HCT116 (cell line): ENCODE measurements around the gene ROCK2. TPM values are rescaled to one million over a fixed set of nuclear protein-coding genes. Genes with fewer than 3 reads are reported as not detected.
"Not testable (repeated sequence)": the region's sequence is repeated elsewhere in the genome, so short reads cannot be mapped to it uniquely, and the experiment has no call there.

ENCODE experiments used
- ATAC-seq: fragments of 200-7000 bp; cut with Tn5 transposase; 2 replicates; pipeline ENCODE4 v1.9.1; 2020; ENCODE audit warnings: mild to moderate bottlenecking, moderate library complexity
- BruUV-seq: library from RNA; stranded (reverse); fragments of 400-500 nt; replicated peaks from 2 replicates; lab custom pipeline; 2021; lab: Mats Ljungman, UMichigan
- CTCF ChIA-PET: fragments of 300-600 bp; sonication (Branson Sonifier 250); formaldehyde crosslinking; loops from one replicate; lab custom pipeline; 2021; ENCODE audit warnings: antibody characterized with exemption; lab: Charles Lee
- POLR2A ChIA-PET: fragments of 300-600, 350-600 bp; sonication (Branson Sonifier 250); formaldehyde crosslinking; loops from one replicate; lab custom pipeline; 2021; ENCODE audit warnings: antibody characterized with exemption; lab: Charles Lee
- RAD21 ChIA-PET, 2 experiments: fragments of 300-600 bp; sonication (Branson Sonifier 250); formaldehyde crosslinking; loops; one replicate each; lab custom pipeline; 2023; ENCODE audit warnings: low total read pairs in 2 of 2; ENCODE audit not compliant: uncharacterized antibody in 2 of 2, unreplicated experiment in 2 of 2, low non-redundant PET in 1 of 2; lab: Charles Lee
- DNase-seq: peaks from one replicate; pipeline ENCODE4 v3.0.0-alpha.2; 2010; ENCODE audit warnings: low read depth, low spot score
- H2AFZ ChIP-seq: fragments of 200-600 bp; shearing (Covaris generic), sonication (generic); 2 replicates; pipeline ENCODE4 v1.6.1; 2017; ENCODE audit warnings: low read depth, mixed run types, mixed read lengths, antibody characterized with exemption, low read length; ENCODE audit not compliant: poor library complexity, severe bottlenecking
- H3K27ac ChIP-seq: 2 replicates; pipeline ENCODE4 v1.5.1; 2012; ENCODE audit warnings: low read depth, low read length
- H3K27me3 ChIP-seq: fragments of 200-600 bp; sonication (generic); 2 replicates; pipeline ENCODE4 v1.6.1; 2016; ENCODE audit warnings: mixed run types, low read length, mixed read lengths; ENCODE audit not compliant: insufficient read depth
- H3K36me3 ChIP-seq, 2 experiments: fragments of 200-500 bp in 1 of 2; fragments of 200-600 bp in 1 of 2; sonication (Bioruptor generic) in 1 of 2; sonication (generic) in 1 of 2; 2 replicates each; pipeline versions ENCODE4 v1.5.1 to v1.6.1; 2014 to 2016; ENCODE audit warnings: low read length in 2 of 2, inconsistent platforms in 1 of 2, mixed read lengths in 1 of 2, mixed run types in 1 of 2; ENCODE audit not compliant: insufficient read depth in 2 of 2, control insufficient read depth in 1 of 2
- H3K4me1 ChIP-seq, 2 experiments: fragments of 200-600 bp in 1 of 2; sonication (generic) in 1 of 2; 2 replicates each; pipeline versions ENCODE4 v1.5.1 to v1.6.1; 2012 to 2017; ENCODE audit warnings: low read length in 2 of 2, inconsistent platforms in 1 of 2, mild to moderate bottlenecking in 1 of 2, mixed read lengths in 1 of 2, mixed run types in 1 of 2, moderate library complexity in 1 of 2; ENCODE audit not compliant: insufficient read depth in 2 of 2, control insufficient read depth in 1 of 2
- H3K4me2 ChIP-seq: fragments of 200-600 bp; sonication (generic); 2 replicates; pipeline ENCODE4 v1.6.1; 2017; ENCODE audit warnings: mixed run types, low read length, mixed read lengths
- H3K4me3 ChIP-seq, 2 experiments: fragments of 200-600 bp in 1 of 2; sonication (generic) in 1 of 2; replicated peaks in 1 of 2; 2 replicates each; pipeline ENCODE4 v1.5.1; 2011 to 2016; ENCODE audit warnings: low read length in 2 of 2, control low read depth in 1 of 2, low read depth in 1 of 2, mild to moderate bottlenecking in 1 of 2, mixed read lengths in 1 of 2, mixed run types in 1 of 2
- H3K79me2 ChIP-seq: fragments of 200-600 bp; sonication (generic); 2 replicates; pipeline ENCODE4 v1.6.1; 2017; ENCODE audit warnings: mild to moderate bottlenecking, mixed run types, low read length, moderate library complexity, mixed read lengths; ENCODE audit not compliant: insufficient read depth
- H3K9ac ChIP-seq: fragments of 200-600 bp; sonication (generic); 2 replicates; pipeline ENCODE4 v1.6.1; 2016; ENCODE audit warnings: low read length, mixed read lengths
- H3K9me2 ChIP-seq: fragments of 200-600 bp; sonication (generic), shearing (Covaris generic); 2 replicates; pipeline ENCODE4 v1.6.1; 2017; ENCODE audit warnings: mixed run types, mild to moderate bottlenecking, moderate library complexity; ENCODE audit not compliant: insufficient read depth
- H3K9me3 ChIP-seq, 2 experiments: fragments of 200-500 bp in 1 of 2; fragments of 200-600 bp in 1 of 2; sonication (Bioruptor generic) in 1 of 2; sonication (generic) in 1 of 2; 2 replicates each; pipeline ENCODE4 v1.6.1; 2014 to 2017; ENCODE audit warnings: low read length in 2 of 2, mixed read lengths in 2 of 2, inconsistent platforms in 1 of 2, low read depth in 1 of 2, mild to moderate bottlenecking in 1 of 2, mixed run types in 1 of 2, moderate library complexity in 1 of 2; ENCODE audit not compliant: control insufficient read depth in 1 of 2, insufficient read depth in 1 of 2
- H4K20me1 ChIP-seq: fragments of 200-600 bp; sonication (generic), shearing (Covaris generic); 2 replicates; pipeline ENCODE4 v1.6.1; 2017; ENCODE audit warnings: mixed run types, mild to moderate bottlenecking, moderate library complexity; ENCODE audit not compliant: insufficient read depth
- ATF3 ChIP-seq: IDR thresholded peaks from 2 replicates; pipeline ENCODE4 v1.6.1; 2012
- CBX3 ChIP-seq: IDR thresholded peaks from 2 replicates; pipeline ENCODE4 v1.6.1; 2012; ENCODE audit warnings: low read depth
- EGR1 ChIP-seq: IDR thresholded peaks from 2 replicates; pipeline ENCODE4 v1.6.1; 2012; ENCODE audit warnings: low read depth
- ELF1 ChIP-seq: IDR thresholded peaks from 2 replicates; pipeline ENCODE4 v1.6.1; 2012; ENCODE audit warnings: low read depth, borderline replicate concordance
- EZH2phosphoT487 ChIP-seq: fragments of 200-600 bp; IDR thresholded peaks from 2 replicates; pipeline ENCODE4 v1.6.1; 2018; ENCODE audit warnings: antibody characterized with exemption, borderline replicate concordance
- FOSL1 ChIP-seq: IDR thresholded peaks from 2 replicates; pipeline ENCODE4 v1.6.1; 2012; ENCODE audit warnings: low read depth
- REST ChIP-seq: IDR thresholded peaks from 2 replicates; pipeline ENCODE4 v1.6.1; 2012; ENCODE audit warnings: low read depth
- SP1 ChIP-seq: IDR thresholded peaks from 2 replicates; pipeline ENCODE4 v1.6.1; 2012; ENCODE audit warnings: low read depth
- YY1 ChIP-seq: IDR thresholded peaks from 2 replicates; pipeline ENCODE4 v1.6.1; 2011; ENCODE audit warnings: low read length, low read depth, moderate library complexity, mild to moderate bottlenecking; ENCODE audit not compliant: insufficient replicate concordance; ENCODE audit errors: extremely low read depth
- ZBTB33 ChIP-seq: IDR thresholded peaks from 2 replicates; pipeline ENCODE4 v1.6.1; 2011; ENCODE audit warnings: mild to moderate bottlenecking, low read length, moderate library complexity; ENCODE audit not compliant: insufficient replicate concordance; ENCODE audit errors: extremely low read depth
- ZNF274 ChIP-seq: fragments of 200-500 bp; sonication (Bioruptor generic); IDR thresholded peaks from 2 replicates; pipeline ENCODE4 v1.6.1; 2014; ENCODE audit warnings: mild to moderate bottlenecking, low read depth, low read length, inconsistent platforms
- intact Hi-C: fragments of 100-400 bp; cut with micrococcal nuclease; formaldehyde crosslinking; loops from 2 replicates; pipeline ENCODE4 v1.10.0; 2022
- total RNA-seq: library from RNA; stranded (reverse); gene quantifications from one replicate; pipeline ENCODE4 v1.2.1, GENCODE V29; 2021; ENCODE audit not compliant: unreplicated experiment

ROCK2 gene
- total RNA-seq, 1 experiment from 2014 or later: 48.0 TPM

GRCh38 chr2:11166476-11166875, 178.0 kb downstream of the ROCK2 start:
- CTCF ChIA-PET: no interaction called here
- no peaks in the 10 kb centered on the region for H3K27me3 ChIP-seq
- no peak for TF ChIP-seq ELF1
- no peak for TF ChIP-seq ZBTB33
- TF ChIP-seq EZH2phosphoT487: no peak
- TF ChIP-seq CBX3: no peak
- TF ChIP-seq REST: no peak
- no peak for TF ChIP-seq SP1
- TF ChIP-seq YY1: no peak
- TF ChIP-seq EGR1: no peak
- TF ChIP-seq ZNF274: no peak
- TF ChIP-seq FOSL1: no peak
- no peak for TF ChIP-seq ATF3
- POLR2A ChIA-PET: no interaction called here
- H2AFZ ChIP-seq: no peak overlapping the region
- H3K9ac ChIP-seq: no peak overlapping the region
- RAD21 ChIA-PET: no interaction called here
- ATAC-seq (no peak), DNase-seq (no peak)
- no peaks in the 10 kb centered on the region for H3K36me3 ChIP-seq
- no TSS peak for BruUV-seq
- no peak overlapping the region for H3K4me3 ChIP-seq
- no peaks in the 10 kb centered on the region for H3K9me3 ChIP-seq
- no peak overlapping the region for H3K27ac ChIP-seq
- H3K4me1 ChIP-seq: no peaks in the 10 kb centered on the region
- H3K9me2 ChIP-seq: no peaks in the 10 kb centered on the region
- H4K20me1 ChIP-seq: no peaks in the 10 kb centered on the region
- H3K4me2 ChIP-seq: no peak overlapping the region
- intact Hi-C loops: no loop called here
- H3K79me2 ChIP-seq: no peaks in the 10 kb centered on the region

- H3K36me3 ChIP-seq, H3K9me2 ChIP-seq, POLR2A ChIA-PET, BruUV-seq, H3K9me3 ChIP-seq, H3K4me2 ChIP-seq, DNase-seq, CTCF ChIA-PET, H3K27me3 ChIP-seq, H4K20me1 ChIP-seq, H3K4me3 ChIP-seq, H3K79me2 ChIP-seq, H3K9ac ChIP-seq, H3K4me1 ChIP-seq, intact Hi-C loops, H2AFZ ChIP-seq, RAD21 ChIA-PET, ATAC-seq, H3K27ac ChIP-seq: not testable (repeated sequence)
These were observed 179.4 kb downstream of the ROCK2 start for GRCh38 chr2:11165046-11165445.
